ENCODE data around the gene ZFYVE19. TPM values are rescaled to one million over a fixed set of nuclear protein-coding genes. Genes with fewer than 3 reads are reported as not detected.
A peak's percentile ranks its signal among the peaks of the same experiment; 100 is the strongest.

The ZFYVE19 gene, protein sequence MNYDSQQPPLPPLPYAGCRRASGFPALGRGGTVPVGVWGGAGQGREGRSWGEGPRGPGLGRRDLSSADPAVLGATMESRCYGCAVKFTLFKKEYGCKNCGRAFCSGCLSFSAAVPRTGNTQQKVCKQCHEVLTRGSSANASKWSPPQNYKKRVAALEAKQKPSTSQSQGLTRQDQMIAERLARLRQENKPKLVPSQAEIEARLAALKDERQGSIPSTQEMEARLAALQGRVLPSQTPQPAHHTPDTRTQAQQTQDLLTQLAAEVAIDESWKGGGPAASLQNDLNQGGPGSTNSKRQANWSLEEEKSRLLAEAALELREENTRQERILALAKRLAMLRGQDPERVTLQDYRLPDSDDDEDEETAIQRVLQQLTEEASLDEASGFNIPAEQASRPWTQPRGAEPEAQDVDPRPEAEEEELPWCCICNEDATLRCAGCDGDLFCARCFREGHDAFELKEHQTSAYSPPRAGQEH
- 10 to 100 TPM; 13.3 to 25.5 (median 19.7) TPM for total RNA-seq

GRCh38 chr15:40807028-40807887 lies at the start of gene ZFYVE19, which contains the start of gene DNAJC17:
ZFYVE19 (plus strand) TSS chr15:40807089; CDS start chr15:40807590, 501 bp downstream.
DNAJC17 (minus strand) TSS chr15:40807473; CDS start chr15:40807446, 27 bp downstream.
- ATAC-seq: peak; percentile 99
- Histone ChIP-seq H3K36me3 (peaks cover 0 to 35% of the 10 kb centered on the region in 2 donors), H3K9me3 (no peaks in the 10 kb centered on the region), H3K4me1 (peaks cover 3 to 42% (median 22%) of the 10 kb centered on the region in 3 donors), H3K27ac (peak within 1 kb of the TSS; percentile 85 to 98 (median 96)), H3K4me3 (peak within 1 kb of the TSS; percentile 70 to 88), H3K27me3 (no peaks in the 10 kb centered on the region)
- 0% methylated on average over 8 of the region's 64 CpGs; no CpG with 5 or more reads in 1 of the 2 donors for WGBS, 2 donors (ENCODE audit: low coverage in 1 of 2)
- no peak for TF ChIP-seq EP300 (IDR thresholded peaks at IDR 0.05)
- peak; percentile 14 to 19 for TF ChIP-seq POLR2A (IDR thresholded peaks at IDR 0.05)
- TF ChIP-seq POLR2AphosphoS5 (IDR thresholded peaks at IDR 0.05): peak; percentile 18
- peak in 3 of 4 experiments; percentile 12 to 41 (median 36) for TF ChIP-seq CTCF (IDR thresholded peaks at IDR 0.05)

DNA sequence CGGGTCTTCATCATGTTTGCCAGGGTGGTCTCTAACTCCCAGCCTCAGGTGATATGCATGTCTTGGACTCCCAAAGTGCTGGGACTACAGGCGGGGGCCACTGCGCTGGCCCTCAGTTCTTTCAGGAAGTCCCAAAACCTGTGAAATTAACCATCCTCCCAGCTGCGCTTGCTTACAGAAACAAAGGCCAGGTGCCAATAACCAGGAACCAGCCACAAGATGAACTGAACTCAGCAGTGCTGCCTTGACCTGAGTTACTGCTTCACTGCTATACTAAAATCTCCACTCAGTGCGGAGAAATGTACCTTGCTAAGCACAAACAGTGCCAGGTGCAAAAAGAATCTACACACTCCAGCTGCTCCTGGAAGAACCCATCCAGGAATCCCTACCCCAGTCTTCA lies 46.9 kb upstream of the ZFYVE19 start:
- Histone ChIP-seq H3K4me3 (no peak overlapping the region), H3K27ac (no peak overlapping the region), H3K36me3 (no peaks in the 10 kb centered on the region), H3K27me3 (no peaks in the 10 kb centered on the region), H3K9me3 (no peaks in the 10 kb centered on the region), H3K4me1 (peaks cover 0 to 33% (median 14%) of the 10 kb centered on the region in 3 donors)
- no peak for TF ChIP-seq POLR2A (IDR thresholded peaks at IDR 0.05)
- WGBS, 2 donors (ENCODE audit: low coverage in 1 of 2): 94% methylated on average over 4 of the region's 5 CpGs; no CpG with 5 or more reads in 1 of the 2 donors
- ATAC-seq: no peak

DNA sequence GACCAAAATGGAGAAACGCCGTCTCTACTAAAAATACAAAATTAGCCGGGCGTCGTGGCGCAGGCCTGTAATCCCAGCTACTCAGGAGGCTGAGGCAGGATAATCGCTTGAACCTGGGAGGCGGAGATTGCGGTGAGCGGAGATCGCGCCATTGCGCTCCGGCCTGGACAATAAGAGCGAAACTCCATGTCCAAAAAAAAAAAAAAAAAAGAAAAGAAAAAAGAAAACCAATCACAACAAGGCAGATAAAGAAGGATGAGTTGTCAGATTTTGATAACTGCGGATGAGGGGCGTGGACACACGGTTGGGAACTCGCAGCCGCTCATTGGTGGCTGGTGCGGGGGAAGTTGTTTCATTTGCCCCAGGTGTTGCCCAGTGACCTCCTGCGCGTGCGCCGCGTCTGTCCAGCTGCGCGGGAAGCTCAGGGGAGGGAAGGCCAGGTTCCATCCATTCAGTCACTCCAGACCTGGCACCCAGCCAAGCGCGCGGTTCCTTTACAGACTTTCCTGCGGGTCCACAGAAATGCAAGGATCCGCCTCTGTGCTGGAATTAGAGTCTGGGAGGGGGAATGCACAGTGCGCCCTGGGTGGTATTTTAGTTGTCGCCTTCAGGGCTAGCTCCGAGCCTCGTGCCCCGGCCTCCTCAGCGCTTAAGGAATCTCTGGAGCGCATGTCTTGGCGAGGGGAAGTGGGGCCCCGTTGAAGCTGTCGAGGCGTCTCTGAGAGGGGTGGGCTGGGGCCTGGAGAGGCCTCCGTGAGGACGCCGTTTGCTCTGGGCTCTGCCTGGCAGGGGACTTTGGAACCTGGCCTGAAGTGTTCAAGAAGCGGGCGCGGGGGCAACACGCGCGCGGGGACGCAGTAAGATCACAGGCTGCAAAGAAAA lies 43.7 kb upstream of the ZFYVE19 start:
- Histone ChIP-seq H3K4me3 (peak overlapping the region; percentile 40 to 61), H3K27me3 (no peaks in the 10 kb centered on the region), H3K27ac (peak overlapping the region; percentile 10 to 85 (median 81)), H3K9me3 (no peaks in the 10 kb centered on the region), H3K36me3 (peaks cover 0 to 14% of the 10 kb centered on the region in 2 donors), H3K4me1 (peaks cover 0 to 40% (median 19%) of the 10 kb centered on the region in 3 donors)
- ATAC-seq: peak; percentile 38
- 20 to 42% methylated on average over 4 to 19 of the region's 55 CpGs for WGBS, 2 donors (ENCODE audit: low coverage in 1 of 2)
- TF ChIP-seq CTCF (IDR thresholded peaks at IDR 0.05): no peak

GRCh38 chr15:40763801-40764628 lies 42.9 kb upstream of the ZFYVE19 start, which contains the start of gene GCHFR:
GCHFR (plus strand) TSS chr15:40764068; CDS start chr15:40764181, 113 bp downstream.
- peak; percentile 84 for ATAC-seq
- TF ChIP-seq POLR2A (IDR thresholded peaks at IDR 0.05): peak; percentile 3 to 31
- peak in 3 of 4 experiments; percentile 40 to 48 (median 44) for TF ChIP-seq CTCF (IDR thresholded peaks at IDR 0.05)
- TF ChIP-seq EP300 (IDR thresholded peaks at IDR 0.05): no peak
- peak within 1 kb of the TSS; percentile 10 to 85 (median 81) for H3K27ac ChIP-seq
- no peaks in the 10 kb centered on the region for H3K27me3 ChIP-seq
- 0% methylated on average over 1 of the region's 75 CpGs; no CpG with 5 or more reads in 1 of the 2 donors for WGBS, 2 donors (ENCODE audit: low coverage in 1 of 2)
- peaks cover 0 to 21% of the 10 kb centered on the region in 2 donors for H3K36me3 ChIP-seq
- H3K9me3 ChIP-seq: no peaks in the 10 kb centered on the region
- H3K4me1 ChIP-seq: peaks cover 0 to 46% (median 19%) of the 10 kb centered on the region in 3 donors
- H3K4me3 ChIP-seq: peak within 1 kb of the TSS; percentile 40 to 61
